ENCODE measurements around the gene PRLHR.

PRLHR gene

GRCh38 chr10:118587881-118588651 lies 7.4 kb downstream of the PRLHR start:
- DNase-seq (ENCODE audit: low read depth), result no peak

DNA sequence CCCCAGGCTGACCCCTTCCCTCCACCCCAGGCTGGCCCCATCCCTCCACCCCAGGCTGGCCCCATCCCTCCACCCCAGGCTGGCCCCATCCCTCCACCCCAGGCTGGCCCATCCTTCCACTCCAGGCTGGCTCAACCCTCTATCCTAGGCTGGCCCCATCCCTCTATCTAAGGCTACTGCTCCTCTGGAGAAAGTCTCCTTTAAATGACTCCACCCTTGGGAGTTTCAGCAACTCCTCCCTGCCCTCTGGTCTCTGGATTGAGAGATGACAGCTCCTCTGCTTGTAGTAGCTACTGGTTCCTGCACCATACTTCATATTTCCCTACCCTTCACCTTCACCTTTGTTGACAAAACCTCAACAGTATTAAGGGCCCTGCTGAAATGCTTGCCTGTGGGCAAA lies 8.5 kb downstream of the PRLHR start:
- no peak for DNase-seq (ENCODE audit: low read depth)

GRCh38 chr10:118585794-118586193 lies 9.7 kb downstream of the PRLHR start:
- no peak for DNase-seq (ENCODE audit: low read depth)

- DNase-seq (ENCODE audit: low read depth), result no peak
These were observed 10.2 kb downstream of the PRLHR start for GRCh38 chr10:118585234-118585633.

DNA sequence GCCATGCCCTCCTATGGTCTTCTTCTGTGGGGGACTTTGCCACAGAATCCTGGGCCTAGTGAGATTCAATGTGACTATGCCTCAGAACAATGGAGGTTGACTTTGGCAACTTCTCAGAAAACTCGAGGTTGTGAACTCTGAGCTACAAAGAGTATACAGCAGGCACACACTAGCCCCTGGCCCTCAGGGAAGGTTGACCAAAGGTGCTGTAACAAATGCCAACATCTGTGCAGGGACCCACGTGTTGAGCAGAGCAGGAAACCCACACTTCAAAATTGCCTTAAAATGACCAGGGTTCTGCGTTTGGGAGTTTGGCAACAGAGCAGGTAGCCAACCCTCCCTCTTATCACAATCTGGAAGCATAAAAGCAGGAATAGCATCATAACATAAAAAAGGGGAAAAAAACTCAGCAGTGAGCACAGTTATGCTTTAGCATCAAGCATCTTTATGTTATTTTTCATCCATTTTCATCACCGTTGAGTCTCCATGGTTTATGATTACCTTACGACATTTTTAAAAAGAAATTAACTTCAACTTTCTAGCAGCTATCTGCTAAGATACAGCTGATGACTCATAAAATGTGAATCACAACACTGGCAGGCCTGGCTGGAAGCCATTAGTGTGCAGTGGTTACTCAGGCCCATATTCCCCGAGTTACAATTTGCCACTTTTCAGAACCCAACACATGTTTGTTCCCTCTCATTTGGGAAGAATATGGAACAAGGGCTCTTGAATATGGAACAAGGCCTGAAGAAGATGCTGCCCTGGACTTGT lies 11.1 kb downstream of the PRLHR start:
- DNase-seq (ENCODE audit: low read depth), result no peak

DNA sequence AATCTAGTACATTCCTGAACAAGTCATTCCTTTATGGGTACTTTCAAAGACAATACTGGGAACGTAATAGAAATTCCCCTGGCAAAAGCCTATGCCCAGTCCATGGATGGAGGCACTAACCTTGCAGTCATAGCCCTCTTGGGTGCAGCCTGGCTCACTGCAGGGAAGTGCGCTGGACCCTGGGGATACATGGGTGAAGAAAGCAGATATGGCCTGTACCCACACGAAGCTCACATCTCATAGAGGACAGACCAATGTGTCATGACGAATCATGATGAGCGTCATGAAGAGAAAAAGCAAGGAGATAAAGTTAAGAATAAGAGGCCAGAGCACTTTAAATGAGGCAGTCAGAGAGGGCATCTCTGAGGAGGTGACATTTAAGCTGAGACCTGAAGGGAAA lies 11.8 kb downstream of the PRLHR start:
- no peak for DNase-seq (ENCODE audit: low read depth)

GRCh38 chr10:118582511-118582910 lies 12.9 kb downstream of the PRLHR start:
- DNase-seq (ENCODE audit: low read depth), result no peak

DNA sequence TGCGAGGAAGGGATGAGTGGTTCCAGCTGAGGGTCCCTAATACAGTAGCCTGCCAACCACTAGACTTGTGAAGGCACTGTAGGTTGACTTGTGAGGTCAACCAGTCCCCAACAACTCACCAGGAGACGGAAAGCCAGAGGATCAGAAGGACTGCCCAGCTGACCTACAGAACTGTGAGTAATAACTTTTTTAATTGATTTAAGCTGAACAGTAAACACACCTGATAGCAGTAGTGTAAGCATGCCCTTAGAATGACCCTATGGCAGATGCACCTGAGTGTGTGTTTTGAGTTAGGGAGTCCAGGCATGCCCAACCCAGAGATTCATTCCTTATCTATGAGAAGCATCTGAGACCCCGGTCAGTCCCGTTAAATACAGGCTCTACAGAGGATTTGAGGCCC lies 14.1 kb downstream of the PRLHR start:
- DNase-seq (ENCODE audit: low read depth), result no peak

GRCh38 chr10:118580702-118581101 lies 14.7 kb downstream of the PRLHR start:
- DNase-seq (ENCODE audit: low read depth), result no peak

GRCh38 chr10:118573512-118573911 lies 21.9 kb downstream of the PRLHR start:
- DNase-seq (ENCODE audit: low read depth), result no peak

DNA sequence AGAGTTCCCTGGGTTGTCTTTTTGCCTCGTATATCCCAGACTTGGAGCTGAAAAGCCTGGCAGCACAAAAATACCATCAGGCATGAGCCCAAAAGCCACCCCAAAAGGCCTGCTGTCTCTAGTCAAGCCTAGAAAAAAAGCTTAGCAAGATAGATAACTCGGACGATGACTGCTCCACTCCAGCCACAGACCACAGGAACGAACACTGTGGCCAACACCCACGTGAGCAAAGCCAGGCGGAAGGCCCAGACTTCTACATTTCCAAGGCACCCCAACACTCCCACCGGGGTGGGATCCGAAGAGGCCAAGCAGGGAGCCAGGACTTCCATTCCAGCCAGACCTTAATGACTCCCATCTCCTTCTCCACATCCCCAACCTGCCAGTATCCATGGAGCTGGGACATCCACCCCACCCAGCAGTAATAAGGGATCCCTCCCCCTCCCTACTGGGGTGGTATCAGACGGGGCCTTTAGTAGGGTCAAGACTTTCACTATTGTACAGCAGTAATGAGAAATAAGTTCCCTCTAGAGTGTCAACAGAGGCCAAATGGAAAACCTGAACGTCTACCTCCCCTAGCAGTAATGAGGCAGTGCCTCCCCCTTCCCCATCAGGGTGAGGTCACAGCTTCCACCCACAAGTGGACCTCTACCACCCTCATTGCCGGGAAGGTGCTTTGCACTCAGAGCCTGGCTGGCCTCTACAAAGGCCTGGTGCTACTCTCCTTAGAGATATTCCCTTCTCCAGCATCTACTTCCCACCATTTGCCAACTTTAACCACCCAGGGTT lies 23.0 kb downstream of the PRLHR start:
- no peak for DNase-seq (ENCODE audit: low read depth)

DNA sequence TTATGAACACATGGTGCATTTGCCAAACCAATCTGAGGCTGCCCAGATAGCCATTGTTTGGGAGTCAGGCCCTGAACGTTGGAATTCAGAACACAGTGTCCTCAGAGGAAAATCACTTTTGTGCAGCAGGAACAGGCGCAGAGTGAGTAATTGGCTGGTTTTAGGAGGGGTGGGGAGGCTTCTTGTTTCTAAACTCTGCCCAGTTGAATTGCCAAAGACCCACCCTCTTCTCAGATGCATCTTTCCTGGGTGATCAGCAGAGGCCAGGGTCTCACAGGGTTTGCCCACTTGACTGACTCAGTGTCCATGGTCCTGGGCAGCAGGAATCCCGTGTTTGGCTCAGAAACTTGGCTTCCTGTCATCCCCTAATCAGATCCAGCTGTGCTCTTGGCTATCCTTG lies 24.3 kb downstream of the PRLHR start:
- no peak for DNase-seq (ENCODE audit: low read depth)

DNA sequence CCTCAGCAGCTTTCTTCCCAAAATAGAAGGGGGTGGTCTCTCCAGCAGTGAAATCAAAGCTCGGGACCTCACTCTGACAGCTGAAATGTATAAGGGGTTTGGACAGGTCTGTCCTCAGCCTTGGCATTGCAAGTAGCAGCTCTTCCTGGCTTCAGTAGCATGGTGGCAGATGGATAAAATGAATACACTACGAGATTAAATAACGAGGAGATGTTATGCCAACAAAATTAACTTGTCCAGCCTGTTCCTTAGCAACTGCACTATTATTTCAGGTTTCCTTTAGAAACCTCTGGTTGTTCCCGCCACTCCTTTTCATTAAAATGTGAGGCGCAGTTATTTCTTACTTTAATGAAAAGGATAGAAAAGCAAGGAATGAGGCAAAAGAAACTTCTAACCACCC lies 24.9 kb downstream of the PRLHR start:
- DNase-seq (ENCODE audit: low read depth), result no peak

- DNase-seq (ENCODE audit: low read depth), result no peak
These were observed 25.6 kb downstream of the PRLHR start for GRCh38 chr10:118569882-118570252.

- DNase-seq (ENCODE audit: low read depth), result no peak
These were observed 26.1 kb downstream of the PRLHR start for GRCh38 chr10:118569241-118569881.

- peak; percentile 49 for DNase-seq (ENCODE audit: low read depth)
These were observed 27.1 kb downstream of the PRLHR start for GRCh38 chr10:118568327-118568848.

- no peak for DNase-seq (ENCODE audit: low read depth)
These were observed 27.7 kb downstream of the PRLHR start for GRCh38 chr10:118567701-118568248.

DNA sequence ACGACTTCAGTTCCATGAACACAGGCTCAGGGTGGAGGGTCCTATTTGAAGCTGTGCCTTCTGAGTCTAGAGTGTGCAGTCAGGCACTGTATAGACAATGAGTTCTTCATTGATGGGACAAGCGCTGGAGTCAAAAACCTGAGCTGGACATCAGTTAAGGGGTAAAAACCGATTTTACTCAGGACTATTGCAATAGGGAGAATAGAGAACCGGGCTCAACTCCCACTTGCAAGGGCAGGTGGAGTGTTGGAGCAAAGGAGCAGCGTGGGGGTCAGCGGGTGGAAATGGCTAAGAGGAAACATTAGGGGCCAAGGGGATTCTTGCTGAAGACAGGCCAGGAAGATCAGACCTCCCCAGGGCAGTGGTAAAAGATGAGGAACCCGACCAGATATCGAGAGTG lies 28.5 kb downstream of the PRLHR start:
- no peak for DNase-seq (ENCODE audit: low read depth)

- DNase-seq (ENCODE audit: low read depth), result no peak
These were observed 30.0 kb downstream of the PRLHR start for GRCh38 chr10:118565301-118566075.

DNA sequence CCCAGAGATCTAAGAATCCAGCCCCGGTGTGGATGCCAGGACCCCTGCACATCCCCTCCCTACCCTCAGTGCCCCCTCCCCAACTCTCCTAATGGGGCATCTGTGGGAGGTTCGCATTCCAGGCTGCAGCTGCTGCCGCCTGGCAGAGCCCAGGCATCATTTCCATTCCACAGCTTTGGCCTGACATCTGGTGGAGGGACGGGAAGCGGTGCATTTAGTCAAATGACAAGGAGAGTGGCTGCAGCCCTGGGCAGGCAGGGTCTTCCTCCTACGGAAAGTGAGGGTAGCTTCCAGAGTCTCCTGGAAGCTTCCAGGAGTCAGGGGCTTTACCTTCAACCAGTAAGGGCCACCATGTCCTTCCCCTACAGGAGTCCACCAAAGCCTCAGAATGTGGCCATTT lies 30.8 kb downstream of the PRLHR start:
- no peak for DNase-seq (ENCODE audit: low read depth)

DNA sequence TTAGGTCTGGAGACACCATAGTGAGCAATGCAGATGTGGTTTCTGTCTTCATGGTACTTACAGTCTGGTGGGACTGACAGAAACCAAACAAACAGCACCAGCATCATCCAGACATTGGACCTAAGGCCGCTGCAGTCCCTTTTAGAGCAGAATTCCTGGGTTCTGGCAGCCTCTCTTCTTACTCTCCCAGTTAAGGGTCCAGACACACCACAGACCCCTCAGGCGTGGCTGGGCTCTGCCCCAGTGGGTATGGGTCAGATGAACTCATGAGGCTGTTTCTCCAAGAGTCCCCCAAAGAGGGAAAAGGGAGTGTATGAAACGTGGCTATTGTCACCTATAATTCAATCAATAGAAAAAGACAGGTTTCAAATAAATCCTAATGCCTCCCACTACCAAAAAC lies 31.3 kb downstream of the PRLHR start:
- no peak for DNase-seq (ENCODE audit: low read depth)
